Activated naive CD8-positive, alpha-beta T cell treated with anti-CD3 and anti-CD28 coated beads, Interleukin-2, amount 10 ng/mL, durations not matched to agents 7 days and 5 days (primary cell): Measurements from ENCODE around the gene GRIK5. TPM values are rescaled to one million over a fixed set of nuclear protein-coding genes. Genes with fewer than 3 reads are reported as not detected.
"Not testable (repeated sequence)": the region's sequence is repeated elsewhere in the genome, so short reads cannot be mapped to it uniquely, and the experiment has no call there.

Source experiments
- ATAC-seq: fragments of 150-1000 bp; cut with Tn5 transposase; one replicate; pipeline ENCODE4 v1.10.0; 2021; ENCODE audit warnings: low read depth, moderate library complexity
- POLR2A ChIA-PET: fragments of 350-600 bp; sonication (Branson Sonifier 250); formaldehyde crosslinking; loops from one replicate; lab custom pipeline; 2021; ENCODE audit warnings: antibody characterized with exemption; lab: Charles Lee
- DNase-seq: peaks from one replicate; pipeline ENCODE4 v3.0.0; 2021
- H3K27ac Mint-ChIP-seq: one replicate; pipeline ENCODE4 v1.8.0; 2022; ENCODE audit warnings: mild to moderate bottlenecking, mixed read lengths
- H3K27me3 Mint-ChIP-seq: one replicate; pipeline ENCODE4 v1.8.0; 2022; ENCODE audit warnings: mild to moderate bottlenecking, moderate library complexity, mixed read lengths
- H3K36me3 Mint-ChIP-seq: one replicate; pipeline ENCODE4 v1.8.0; 2021; ENCODE audit warnings: mild to moderate bottlenecking, mixed read lengths
- H3K4me1 Mint-ChIP-seq: one replicate; pipeline ENCODE4 v1.8.0; 2021; ENCODE audit warnings: mixed read lengths
- H3K4me3 Mint-ChIP-seq: one replicate; pipeline ENCODE4 v1.8.0; 2022; ENCODE audit warnings: mild to moderate bottlenecking, moderate library complexity, mixed read lengths
- H3K9me3 Mint-ChIP-seq: one replicate; pipeline ENCODE4 v1.8.0; 2021; ENCODE audit warnings: mixed read lengths
- total RNA-seq, 2 experiments: library from RNA; stranded (reverse); gene quantifications; one replicate each; pipeline ENCODE4 v1.2.3, GENCODE V29; 2021

Gene GRIK5
- total RNA-seq, 2 experiments from 2014 or later = 0.44 to 0.79 TPM

GRCh38 chr19:42042455-42043170 lies 27.4 kb downstream of the GRIK5 start:
- Mint-ChIP-seq H3K9me3 (no peaks in the 10 kb centered on the region), H3K4me1 (no peaks in the 10 kb centered on the region), H3K27ac (no peak overlapping the region), H3K27me3 (peaks cover 9% of the 10 kb centered on the region), H3K4me3 (no peak overlapping the region), H3K36me3 (no peaks in the 10 kb centered on the region)
- POLR2A ChIA-PET = no interaction called here
- DNase-seq = no peak
- ATAC-seq = no peak

GRCh38 chr19:42040491-42040890 lies 29.5 kb downstream of the GRIK5 start:
- H3K27me3 Mint-ChIP-seq, H3K36me3 Mint-ChIP-seq, POLR2A ChIA-PET, DNase-seq, H3K4me3 Mint-ChIP-seq, H3K9me3 Mint-ChIP-seq, H3K4me1 Mint-ChIP-seq, ATAC-seq, H3K27ac Mint-ChIP-seq: not testable (repeated sequence)

DNA sequence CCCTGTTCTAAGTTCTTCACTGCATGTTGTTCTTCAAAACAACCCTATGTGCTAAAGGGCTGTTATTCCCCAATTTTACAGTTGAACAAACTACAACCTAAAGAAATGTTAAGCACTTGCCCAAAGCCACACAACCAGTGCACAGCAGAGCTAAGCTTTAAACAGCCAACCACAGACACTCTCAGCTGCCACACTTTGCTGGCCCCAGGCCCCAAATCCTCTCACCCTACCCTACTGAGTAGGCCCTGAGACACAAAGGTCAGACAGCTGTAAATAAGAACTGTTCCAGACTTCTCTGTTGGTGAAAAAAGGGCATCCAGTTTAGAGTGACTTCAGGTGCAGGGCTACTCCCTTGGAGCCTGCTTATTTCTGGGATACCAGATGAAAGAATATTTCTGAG lies 30.0 kb downstream of the GRIK5 start:
- no peaks in the 10 kb centered on the region for H3K9me3 Mint-ChIP-seq
- DNase-seq (no peak), ATAC-seq (no peak)
- no peak overlapping the region for H3K27ac Mint-ChIP-seq
- H3K4me3 Mint-ChIP-seq = no peak overlapping the region
- POLR2A ChIA-PET = no interaction called here
- H3K36me3 Mint-ChIP-seq = no peaks in the 10 kb centered on the region
- H3K27me3 Mint-ChIP-seq = peaks cover 5% of the 10 kb centered on the region
- no peaks in the 10 kb centered on the region for H3K4me1 Mint-ChIP-seq

DNA sequence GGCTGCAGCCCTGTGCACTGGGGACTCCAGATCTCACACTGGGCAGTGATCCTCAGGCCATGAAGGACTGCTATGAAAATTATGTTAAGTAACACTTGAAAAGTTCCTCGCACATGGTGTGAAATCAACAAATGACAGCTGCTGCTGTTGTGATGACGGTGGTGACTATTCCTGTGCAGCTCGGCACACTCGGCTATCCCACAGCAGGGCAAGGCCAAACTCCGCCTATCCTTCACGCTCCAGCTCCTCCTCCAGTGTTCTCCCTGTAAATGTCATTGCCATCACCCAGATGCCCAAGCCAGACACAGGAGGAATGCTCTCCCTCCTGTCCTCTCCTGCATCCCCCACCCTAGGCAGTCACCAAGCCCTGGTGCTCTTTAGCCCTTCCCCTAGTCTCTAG lies 31.3 kb downstream of the GRIK5 start:
- Mint-ChIP-seq H3K27me3 (peaks cover 6% of the 10 kb centered on the region), H3K27ac (no peak overlapping the region), H3K36me3 (no peaks in the 10 kb centered on the region), H3K4me3 (no peak overlapping the region), H3K4me1 (no peaks in the 10 kb centered on the region), H3K9me3 (no peaks in the 10 kb centered on the region)
- no peak for ATAC-seq
- POLR2A ChIA-PET = no interaction called here
- DNase-seq = no peak

DNA sequence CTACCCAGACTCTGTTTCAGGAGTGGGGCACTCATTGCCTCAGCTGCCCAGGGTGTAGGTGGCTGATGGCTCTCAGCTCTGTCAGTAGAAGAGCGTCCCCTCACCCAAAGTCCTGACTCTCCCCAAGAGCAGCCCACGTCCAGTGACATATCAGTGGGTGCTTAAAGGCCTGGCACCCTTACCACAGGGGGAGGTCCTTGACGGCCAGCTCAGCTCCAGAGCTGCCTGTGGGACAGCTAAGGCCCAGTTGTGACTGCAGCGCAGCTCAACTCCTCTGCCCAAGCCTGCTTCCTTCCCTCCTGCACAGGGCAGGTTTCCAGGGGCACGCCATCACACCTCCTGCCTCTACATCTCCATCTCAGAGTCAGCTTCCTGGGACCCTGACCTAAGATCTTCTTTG lies 32.4 kb downstream of the GRIK5 start:
- H3K27me3 Mint-ChIP-seq = peaks cover 10% of the 10 kb centered on the region
- no peaks in the 10 kb centered on the region for H3K4me1 Mint-ChIP-seq
- POLR2A ChIA-PET = no interaction called here
- DNase-seq (no peak), ATAC-seq (no peak)
- no peaks in the 10 kb centered on the region for H3K9me3 Mint-ChIP-seq
- no peaks in the 10 kb centered on the region for H3K36me3 Mint-ChIP-seq
- H3K4me3 Mint-ChIP-seq = no peak overlapping the region
- H3K27ac Mint-ChIP-seq = no peak overlapping the region

GRCh38 chr19:42034640-42035391 lies 35.2 kb downstream of the GRIK5 start:
- H3K9me3 Mint-ChIP-seq, H3K4me1 Mint-ChIP-seq, DNase-seq, POLR2A ChIA-PET, H3K36me3 Mint-ChIP-seq, H3K27ac Mint-ChIP-seq: not testable (repeated sequence)
- H3K4me3 Mint-ChIP-seq = peak overlapping the region; percentile 31
- peak; percentile 84 for ATAC-seq
- H3K27me3 Mint-ChIP-seq = peaks cover 11% of the 10 kb centered on the region

DNA sequence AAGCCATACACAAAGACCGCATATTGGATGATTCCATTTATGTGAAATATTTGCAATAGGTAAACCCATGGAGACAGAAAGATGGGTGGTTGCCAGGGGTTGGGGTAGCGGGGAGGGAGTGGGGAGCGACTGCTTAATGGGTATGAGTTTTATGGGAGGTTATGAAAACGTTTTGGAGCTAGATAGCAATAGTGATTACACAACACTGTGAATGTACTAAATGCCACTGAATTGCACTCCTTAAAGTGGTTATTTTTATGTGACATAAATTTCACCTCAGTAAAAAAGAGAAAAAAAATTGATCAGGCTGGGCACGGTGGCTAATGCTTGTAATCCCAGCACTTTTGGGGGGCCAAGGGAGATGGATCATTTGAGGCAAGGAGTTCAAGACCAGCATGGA lies 36.6 kb downstream of the GRIK5 start:
- ATAC-seq (no peak), DNase-seq (no peak)
- Mint-ChIP-seq H3K27me3 (peaks cover 17% of the 10 kb centered on the region), H3K4me1 (no peaks in the 10 kb centered on the region), H3K4me3 (no peak overlapping the region), H3K9me3 (no peaks in the 10 kb centered on the region), H3K27ac (no peak overlapping the region), H3K36me3 (no peaks in the 10 kb centered on the region)
- POLR2A ChIA-PET = no interaction called here

DNA sequence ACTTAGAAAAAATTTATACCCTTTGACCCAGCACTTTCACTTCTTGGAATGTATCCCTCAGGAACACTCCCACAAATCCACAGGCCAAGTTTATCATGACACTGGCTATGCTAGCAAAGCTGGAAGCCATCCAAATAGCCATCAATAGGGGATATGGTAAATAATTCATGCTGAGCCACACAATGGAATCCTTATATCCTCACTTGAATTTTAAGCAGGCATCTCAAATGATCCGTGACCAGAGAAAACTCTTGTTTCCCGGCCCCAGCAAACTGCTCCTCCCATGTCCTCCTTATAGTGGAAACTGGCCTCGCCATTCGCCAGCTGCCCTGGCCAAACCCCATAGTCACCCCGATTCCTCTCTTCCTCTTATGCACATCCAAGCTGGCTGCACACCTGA lies 37.6 kb downstream of the GRIK5 start:
- Mint-ChIP-seq H3K27ac (no peak overlapping the region), H3K4me3 (no peak overlapping the region), H3K27me3 (peaks cover 17% of the 10 kb centered on the region), H3K36me3 (no peaks in the 10 kb centered on the region), H3K9me3 (no peaks in the 10 kb centered on the region), H3K4me1 (no peaks in the 10 kb centered on the region)
- ATAC-seq (no peak), DNase-seq (no peak)
- POLR2A ChIA-PET = no interaction called here

DNA sequence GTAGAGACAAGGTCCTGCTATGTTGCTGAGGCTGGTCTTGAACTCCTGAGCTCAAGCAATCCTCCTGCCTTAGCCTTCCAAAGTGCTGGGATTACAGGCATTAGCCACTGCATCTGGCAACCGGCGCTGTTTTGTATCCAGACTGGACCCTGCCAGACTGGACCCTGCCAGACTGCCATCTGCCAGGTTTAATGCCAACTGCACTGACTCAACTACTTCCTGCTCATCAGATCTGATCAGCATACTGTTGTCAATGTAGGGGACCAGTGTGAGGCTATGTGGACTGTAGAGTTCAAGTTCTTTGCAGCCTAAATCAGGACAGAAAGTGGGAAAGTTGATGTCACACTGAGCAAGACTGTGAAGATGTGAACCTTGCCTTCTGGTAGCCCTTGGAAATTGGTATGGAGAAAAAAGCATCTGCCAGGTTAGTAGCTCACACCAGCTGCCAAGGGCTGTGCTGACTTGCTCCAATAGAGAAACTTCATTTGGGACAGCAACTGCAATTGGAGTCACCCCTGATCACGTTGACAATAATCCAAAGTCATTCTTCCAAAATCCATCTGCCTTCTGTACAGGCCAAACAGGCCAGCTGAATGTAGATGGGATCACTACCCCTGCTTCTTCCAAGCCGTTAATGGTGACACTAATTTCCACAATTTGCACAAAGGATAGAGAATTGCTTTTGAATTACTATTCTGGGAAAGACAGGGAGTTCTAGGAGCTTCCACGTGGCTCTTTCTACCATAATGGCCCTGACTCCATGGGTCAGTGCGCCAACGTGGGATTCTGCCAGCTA lies 39.2 kb downstream of the GRIK5 start:
- Mint-ChIP-seq H3K4me1 (no peaks in the 10 kb centered on the region), H3K36me3 (no peaks in the 10 kb centered on the region), H3K9me3 (no peaks in the 10 kb centered on the region), H3K4me3 (no peak overlapping the region), H3K27me3 (peaks cover 17% of the 10 kb centered on the region), H3K27ac (no peak overlapping the region)
- POLR2A ChIA-PET = no interaction called here
- DNase-seq (no peak), ATAC-seq (no peak)

DNA sequence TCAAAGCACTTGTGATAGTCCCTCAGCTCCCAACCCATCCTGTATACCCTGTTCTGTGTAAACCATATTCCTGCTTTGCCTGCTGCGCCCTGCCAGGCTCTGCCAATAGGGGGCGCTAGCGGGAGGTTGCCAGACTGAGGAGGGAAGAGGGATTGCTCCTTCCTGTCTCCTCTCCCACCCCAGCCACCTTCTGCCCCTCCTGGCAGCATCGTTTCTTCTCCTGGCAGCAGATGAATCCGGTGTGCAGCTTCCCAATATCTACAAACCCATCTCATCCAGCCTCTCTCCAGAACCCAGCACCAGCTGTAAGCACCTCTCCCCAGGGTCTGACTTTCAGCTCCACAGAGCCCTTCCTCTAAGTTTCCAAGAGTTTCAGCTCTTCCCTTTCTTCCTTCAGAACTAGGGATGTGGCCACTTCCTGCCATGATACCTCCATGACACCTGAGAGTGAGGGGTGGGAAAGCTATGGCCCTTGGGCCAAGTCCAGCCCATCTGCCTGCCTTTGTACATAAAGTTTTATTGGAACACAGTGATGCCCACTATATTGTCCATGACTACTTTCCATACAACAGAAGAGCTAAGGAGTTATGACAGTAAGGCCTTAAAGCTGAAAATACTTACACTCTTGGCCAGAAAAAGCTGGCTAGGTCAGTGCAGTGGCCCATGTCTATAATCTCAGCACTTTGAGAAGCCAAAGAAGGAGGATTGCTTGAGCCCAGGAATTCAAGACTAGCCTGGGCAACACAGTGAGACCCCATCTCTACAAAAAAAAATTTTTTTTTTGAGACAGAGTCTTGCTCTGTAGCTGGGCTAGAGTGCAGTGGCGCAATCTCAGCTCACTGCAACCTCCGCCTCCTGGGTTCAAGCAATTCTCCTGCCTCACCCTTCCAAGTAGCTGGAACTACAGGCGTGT lies 41.4 kb downstream of the GRIK5 start:
- POLR2A ChIA-PET = no interaction called here
- H3K27ac Mint-ChIP-seq = no peak overlapping the region
- H3K4me1 Mint-ChIP-seq = no peaks in the 10 kb centered on the region
- H3K9me3 Mint-ChIP-seq = no peaks in the 10 kb centered on the region
- H3K4me3 Mint-ChIP-seq = no peak overlapping the region
- DNase-seq = peak; percentile 56
- no peaks in the 10 kb centered on the region for H3K36me3 Mint-ChIP-seq
- peaks cover 13% of the 10 kb centered on the region for H3K27me3 Mint-ChIP-seq
- no peak for ATAC-seq

- Mint-ChIP-seq H3K4me1 (peaks cover 6% of the 10 kb centered on the region), H3K36me3 (no peaks in the 10 kb centered on the region)
These were observed 45.3 kb downstream of the GRIK5 start for GRCh38 chr19:42024622-42025111.

GRCh38 chr19:42023943-42024260 lies 46.1 kb downstream of the GRIK5 start:
- Mint-ChIP-seq H3K36me3 (no peaks in the 10 kb centered on the region), H3K27ac (no peak overlapping the region), H3K4me3 (no peak overlapping the region), H3K27me3 (peaks cover 12% of the 10 kb centered on the region), H3K4me1 (peaks cover 6% of the 10 kb centered on the region), H3K9me3 (no peaks in the 10 kb centered on the region)
- ATAC-seq (no peak), DNase-seq (no peak)
- POLR2A ChIA-PET = no interaction called here

More at GRCh38 chr19:42024622-42025111, 45.3 kb downstream of the GRIK5 start:
- POLR2A ChIA-PET = no interaction called here
- Mint-ChIP-seq H3K9me3 (no peaks in the 10 kb centered on the region), H3K4me3 (no peak overlapping the region), H3K27me3 (peaks cover 12% of the 10 kb centered on the region), H3K27ac (no peak overlapping the region)
- ATAC-seq (no peak), DNase-seq (no peak)
